ENCODE results near the gene SHC2.

SHC2 gene

GRCh38 chr19:370641-371330 is 90.0 kb downstream of the SHC2 start:
- DNase-seq: no peak

GRCh38 chr19:369876-370275 is 91.0 kb downstream of the SHC2 start:
- no peak for DNase-seq

GRCh38 chr19:369256-369655 is 91.6 kb downstream of the SHC2 start:
- no peak for DNase-seq

- DNase-seq: no peak
Observed at GRCh38 chr19:368630-369024, 92.2 kb downstream of the SHC2 start.

- no peak for DNase-seq
Observed at GRCh38 chr19:367963-368629, 92.7 kb downstream of the SHC2 start.

GRCh38 chr19:367561-367960 is 93.3 kb downstream of the SHC2 start:
- DNase-seq: no peak

GRCh38 chr19:366951-367350 is 93.9 kb downstream of the SHC2 start:
- DNase-seq: no peak
